Measurements from ENCODE around the gene SLAMF1. TPM values are rescaled to one million over a fixed set of nuclear protein-coding genes. Genes with fewer than 3 reads are reported as not detected.
"Not testable (repeated sequence)": the region's sequence is repeated elsewhere in the genome, so short reads cannot be mapped to it uniquely, and the experiment has no call there.

SLAMF1 gene
- 10 to 100 TPM; 52.1 to 86.2 TPM for total RNA-seq

GRCh38 chr1:160646711-160647328 lies at the start of gene SLAMF1:
Gene SLAMF1 (minus strand): TSS chr1:160647044. CDS start chr1:160646945, 99 bp downstream.
- no peak for DNase-seq (ENCODE audit: low spot score)
- peaks cover 51 to 56% of the 10 kb centered on the region in 2 donors for H3K4me1 Mint-ChIP-seq (ENCODE audit: low read depth in 2 of 2)
- peak; percentile 59 to 67 for ATAC-seq
- H3K4me3 Mint-ChIP-seq: peak within 1 kb of the TSS; percentile 87
- peaks cover 6% of the 10 kb centered on the region for H3K36me3 Mint-ChIP-seq
- peak within 1 kb of the TSS; percentile 78 to 95 for H3K27ac Mint-ChIP-seq
- H3K27me3 Mint-ChIP-seq: no peaks in the 10 kb centered on the region
- H3K9me3 Mint-ChIP-seq: no peaks in the 10 kb centered on the region

- peaks cover 62 to 71% of the 10 kb centered on the region in 2 donors for H3K4me1 Mint-ChIP-seq (ENCODE audit: low read depth in 2 of 2)
- H3K27me3 Mint-ChIP-seq; DNase-seq (ENCODE audit: low spot score); H3K9me3 Mint-ChIP-seq; ATAC-seq: not testable (repeated sequence)
- peak overlapping the region; percentile 98 to 100 for H3K27ac Mint-ChIP-seq
- H3K36me3 Mint-ChIP-seq: peaks cover 50% of the 10 kb centered on the region
- peak overlapping the region; percentile 83 for H3K4me3 Mint-ChIP-seq
Observed at GRCh38 chr1:160692390-160692789, 45.5 kb upstream of the SLAMF1 start.

- no peaks in the 10 kb centered on the region for H3K27me3 Mint-ChIP-seq
- ATAC-seq: peak; percentile 50 to 78
- peak overlapping the region; percentile 92 for H3K4me3 Mint-ChIP-seq
- H3K36me3 Mint-ChIP-seq: peaks cover 77% of the 10 kb centered on the region
- DNase-seq (ENCODE audit: low spot score): no peak
- H3K27ac Mint-ChIP-seq: peak overlapping the region; percentile 98 to 100
- H3K4me1 Mint-ChIP-seq (ENCODE audit: low read depth in 2 of 2): peaks cover 91 to 93% of the 10 kb centered on the region in 2 donors
- peaks cover 5% of the 10 kb centered on the region for H3K9me3 Mint-ChIP-seq
Observed at GRCh38 chr1:160685266-160685665, 38.4 kb upstream of the SLAMF1 start.

- H3K27me3 Mint-ChIP-seq: no peaks in the 10 kb centered on the region
- H3K9me3 Mint-ChIP-seq: peaks cover 5% of the 10 kb centered on the region
- peak overlapping the region; percentile 98 to 100 for H3K27ac Mint-ChIP-seq
- peaks cover 78% of the 10 kb centered on the region for H3K36me3 Mint-ChIP-seq
- DNase-seq (ENCODE audit: low spot score): peak; percentile 79
- H3K4me3 Mint-ChIP-seq: peak overlapping the region; percentile 92
- peak; percentile 76 to 86 for ATAC-seq
- H3K4me1 Mint-ChIP-seq (ENCODE audit: low read depth in 2 of 2): peaks cover 88 to 93% of the 10 kb centered on the region in 2 donors
Observed at GRCh38 chr1:160682983-160683865, 36.4 kb upstream of the SLAMF1 start.

- ATAC-seq: no peak
Observed at GRCh38 chr1:160681891-160682140, 35.0 kb upstream of the SLAMF1 start.

GRCh38 chr1:160681066-160681890 lies 34.4 kb upstream of the SLAMF1 start:
- Mint-ChIP-seq H3K36me3 (peaks cover 74% of the 10 kb centered on the region), H3K27me3 (no peaks in the 10 kb centered on the region), H3K4me1 (ENCODE audit: low read depth in 2 of 2) (peaks cover 82 to 92% of the 10 kb centered on the region in 2 donors), H3K27ac (peak overlapping the region; percentile 98 to 100), H3K9me3 (peaks cover 2% of the 10 kb centered on the region), H3K4me3 (peak overlapping the region; percentile 92)
- ATAC-seq: peak; percentile 61 to 67
- DNase-seq (ENCODE audit: low spot score): peak; percentile 83

More at GRCh38 chr1:160681891-160682140, 35.0 kb upstream of the SLAMF1 start:
- H3K9me3 Mint-ChIP-seq: peaks cover 5% of the 10 kb centered on the region
- H3K27ac Mint-ChIP-seq: peak overlapping the region; percentile 98 to 100
- no peak for DNase-seq (ENCODE audit: low spot score)
- no peaks in the 10 kb centered on the region for H3K27me3 Mint-ChIP-seq
- H3K4me3 Mint-ChIP-seq: peak overlapping the region; percentile 92
- peaks cover 85 to 95% of the 10 kb centered on the region in 2 donors for H3K4me1 Mint-ChIP-seq (ENCODE audit: low read depth in 2 of 2)
- peaks cover 79% of the 10 kb centered on the region for H3K36me3 Mint-ChIP-seq

GRCh38 chr1:160680399-160680798 lies 33.6 kb upstream of the SLAMF1 start:
- ATAC-seq (no peak), DNase-seq (ENCODE audit: low spot score) (no peak)
- H3K27me3 Mint-ChIP-seq: no peaks in the 10 kb centered on the region
- H3K9me3 Mint-ChIP-seq: no peaks in the 10 kb centered on the region
- H3K4me3 Mint-ChIP-seq: peak overlapping the region; percentile 92
- H3K27ac Mint-ChIP-seq: peak overlapping the region; percentile 98 to 100
- H3K36me3 Mint-ChIP-seq: peaks cover 66% of the 10 kb centered on the region
- H3K4me1 Mint-ChIP-seq (ENCODE audit: low read depth in 2 of 2): peaks cover 82 to 92% of the 10 kb centered on the region in 2 donors

GRCh38 chr1:160679893-160680292 lies 33.0 kb upstream of the SLAMF1 start:
- Mint-ChIP-seq H3K4me3 (peak overlapping the region; percentile 92), H3K36me3 (peaks cover 61% of the 10 kb centered on the region), H3K27me3 (no peaks in the 10 kb centered on the region), H3K9me3 (no peaks in the 10 kb centered on the region), H3K4me1 (ENCODE audit: low read depth in 2 of 2) (peaks cover 78 to 87% of the 10 kb centered on the region in 2 donors), H3K27ac (peak overlapping the region; percentile 98 to 100)
- no peak for DNase-seq (ENCODE audit: low spot score)
- ATAC-seq: no peak

GRCh38 chr1:160676869-160677597 lies 30.2 kb upstream of the SLAMF1 start:
- peak overlapping the region; percentile 51 for H3K4me3 Mint-ChIP-seq
- ATAC-seq: no peak
- H3K36me3 Mint-ChIP-seq: peaks cover 40% of the 10 kb centered on the region
- H3K27me3 Mint-ChIP-seq: no peaks in the 10 kb centered on the region
- H3K9me3 Mint-ChIP-seq: no peaks in the 10 kb centered on the region
- no peak for DNase-seq (ENCODE audit: low spot score)
- peaks cover 50 to 59% of the 10 kb centered on the region in 2 donors for H3K4me1 Mint-ChIP-seq (ENCODE audit: low read depth in 2 of 2)
- peak overlapping the region; percentile 98 to 100 for H3K27ac Mint-ChIP-seq

- H3K27ac Mint-ChIP-seq: no peak overlapping the region
- H3K27me3 Mint-ChIP-seq: no peaks in the 10 kb centered on the region
- peaks cover 44 to 50% of the 10 kb centered on the region in 2 donors for H3K4me1 Mint-ChIP-seq (ENCODE audit: low read depth in 2 of 2)
- peak; percentile 85 for DNase-seq (ENCODE audit: low spot score)
- H3K4me3 Mint-ChIP-seq: no peak overlapping the region
- no peaks in the 10 kb centered on the region for H3K9me3 Mint-ChIP-seq
- peaks cover 34% of the 10 kb centered on the region for H3K36me3 Mint-ChIP-seq
- ATAC-seq: peak; percentile 84
Observed at GRCh38 chr1:160675641-160676410, 29.0 kb upstream of the SLAMF1 start.

GRCh38 chr1:160674415-160674814 lies 27.6 kb upstream of the SLAMF1 start:
- no peak for DNase-seq (ENCODE audit: low spot score)
- H3K4me1 Mint-ChIP-seq (ENCODE audit: low read depth in 2 of 2): peaks cover 45% of the 10 kb centered on the region in 2 donors
- H3K27ac Mint-ChIP-seq: no peak overlapping the region
- no peak for ATAC-seq
- H3K27me3 Mint-ChIP-seq: no peaks in the 10 kb centered on the region
- no peak overlapping the region for H3K4me3 Mint-ChIP-seq
- H3K36me3 Mint-ChIP-seq: peaks cover 38% of the 10 kb centered on the region
- H3K9me3 Mint-ChIP-seq: peaks cover 4% of the 10 kb centered on the region

- Mint-ChIP-seq H3K27me3 (no peaks in the 10 kb centered on the region), H3K36me3 (peaks cover 40% of the 10 kb centered on the region), H3K27ac (no peak overlapping the region), H3K9me3 (peaks cover 4% of the 10 kb centered on the region), H3K4me3 (no peak overlapping the region), H3K4me1 (ENCODE audit: low read depth in 2 of 2) (peaks cover 41 to 46% of the 10 kb centered on the region in 2 donors)
- DNase-seq (ENCODE audit: low spot score) (no peak), ATAC-seq (peak; percentile 40 to 62)
Observed at GRCh38 chr1:160672789-160673695, 26.2 kb upstream of the SLAMF1 start.
